Stimulated activated CD4-positive, alpha-beta T cell treated with anti-CD3 and anti-CD28 coated beads, TNF-alpha, amount 100 ng/mL, for 48 hours (primary cell): Measurements from ENCODE around the gene WASHC2C.
"Not testable (repeated sequence)": the region's sequence is repeated elsewhere in the genome, so short reads cannot be mapped to it uniquely, and the experiment has no call there.

Source experiments
- DNase-seq, 3 donors: peaks; one replicate each; pipeline ENCODE4 v3.0.0-alpha.2; 2020; ENCODE audit warnings: low read depth in 3 of 3

WASHC2C gene

GRCh38 chr10:45761622-45762021 is 34.6 kb downstream of the WASHC2C start:
- DNase-seq: not testable (repeated sequence)

DNA sequence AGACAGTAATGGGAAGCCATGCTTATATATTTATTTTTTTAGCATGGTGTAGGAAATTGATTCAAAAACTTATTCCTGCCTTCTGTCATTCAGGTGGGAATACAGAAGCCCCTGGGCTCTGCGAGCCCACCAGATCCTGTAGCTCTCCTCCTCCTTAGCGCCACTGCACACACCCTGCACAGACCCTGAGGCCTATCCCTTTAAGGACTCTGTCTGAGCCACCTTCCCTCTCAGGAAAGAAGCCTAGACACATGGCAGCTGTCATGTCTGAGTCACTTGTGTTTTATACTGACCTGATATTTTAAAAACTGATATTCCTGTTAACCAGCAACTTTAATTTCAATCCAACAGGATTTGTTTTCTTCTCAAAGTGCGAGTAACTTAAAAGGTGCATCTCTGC is 36.0 kb downstream of the WASHC2C start:
- not testable (repeated sequence) for DNase-seq

GRCh38 chr10:45768334-45768733 is 41.3 kb downstream of the WASHC2C start:
- DNase-seq: not testable (repeated sequence)

GRCh38 chr10:45771757-45772461 is 44.8 kb downstream of the WASHC2C start:
- DNase-seq: not testable (repeated sequence)

GRCh38 chr10:45786217-45786616 is 59.2 kb downstream of the WASHC2C start:
- not testable (repeated sequence) for DNase-seq

GRCh38 chr10:45787212-45787741 is 60.2 kb downstream of the WASHC2C start:
- DNase-seq: not testable (repeated sequence)

- not testable (repeated sequence) for DNase-seq
Measured at GRCh38 chr10:45789991-45790390, 62.9 kb downstream of the WASHC2C start.

DNA sequence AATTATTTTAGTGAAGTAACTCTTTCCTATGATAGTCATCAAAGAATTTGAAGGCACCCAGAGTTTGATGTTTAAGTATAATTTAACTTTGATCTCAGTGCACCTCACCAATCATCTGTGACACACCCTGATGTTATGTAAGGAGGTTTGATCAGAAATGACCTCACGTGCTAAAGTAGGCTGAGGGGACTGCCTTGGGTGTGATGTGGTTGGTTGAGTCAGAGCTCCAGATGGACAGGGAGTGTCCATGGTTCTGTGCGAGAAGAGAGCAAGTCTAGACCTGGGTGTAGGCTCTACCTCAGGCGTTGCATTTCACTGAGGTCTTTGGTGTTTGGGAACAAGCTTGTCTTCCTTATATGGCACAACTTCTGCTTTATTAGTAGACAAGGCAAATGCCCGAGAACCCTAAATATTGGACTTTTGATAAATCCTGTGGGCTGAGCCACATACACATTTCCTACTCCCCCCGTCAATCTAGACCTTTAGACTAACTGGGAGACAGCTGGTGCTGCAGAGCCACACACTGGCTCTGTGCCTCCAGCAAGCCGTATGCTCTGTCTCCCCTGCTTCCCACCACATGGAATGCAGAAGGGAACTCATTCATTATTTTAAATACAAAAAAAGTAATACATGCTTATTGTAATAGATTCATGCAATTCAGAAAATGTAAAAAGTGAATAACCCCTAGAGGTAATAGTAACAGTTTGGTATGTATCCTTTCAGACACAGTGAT is 63.8 kb downstream of the WASHC2C start:
- not testable (repeated sequence) for DNase-seq

GRCh38 chr10:45794761-45795160 is 67.7 kb downstream of the WASHC2C start:
- not testable (repeated sequence) for DNase-seq

DNA sequence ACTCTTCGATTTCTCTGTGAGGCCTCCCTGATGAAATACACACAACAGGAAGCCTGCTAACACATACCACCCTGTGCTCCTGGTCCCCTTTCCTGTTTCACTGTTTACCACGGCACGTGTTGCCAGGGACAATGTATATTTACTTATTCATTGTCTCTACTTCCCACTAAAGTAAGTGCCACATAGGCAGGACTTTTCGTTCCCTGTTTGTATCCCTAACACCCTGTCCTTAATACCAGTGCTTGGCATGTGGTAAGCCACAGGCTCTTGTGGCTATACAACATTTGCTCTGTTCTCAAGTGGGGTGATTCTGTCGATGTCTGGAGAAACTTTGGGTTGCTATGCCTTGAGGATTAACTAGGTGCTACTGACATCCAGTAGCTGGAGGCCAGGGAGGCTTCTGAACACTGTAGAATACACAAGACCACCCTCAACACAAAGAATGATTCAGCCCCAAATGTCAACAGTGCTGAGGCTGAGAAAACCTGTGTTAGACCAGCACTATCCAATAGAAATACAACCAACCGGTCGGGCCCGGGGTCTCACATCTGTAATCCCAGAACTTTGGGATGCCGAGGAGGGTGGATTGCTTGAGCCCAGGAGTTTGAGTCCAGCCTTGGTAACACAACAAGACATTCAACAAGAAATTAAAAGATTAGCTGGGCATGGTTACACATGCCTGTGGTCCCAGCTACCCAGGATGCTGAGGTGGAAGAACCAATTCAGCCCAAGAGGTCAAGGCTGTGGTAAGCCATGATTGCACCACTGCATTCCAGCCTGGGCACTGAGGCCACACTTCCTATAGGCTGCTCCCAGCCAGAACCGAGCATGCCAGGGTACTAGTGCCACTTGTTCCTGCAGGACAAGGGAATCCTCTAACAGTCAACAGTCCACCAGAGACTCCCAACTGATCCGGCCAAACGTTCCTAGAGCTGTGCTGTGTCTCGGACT is 76.3 kb downstream of the WASHC2C start:
- not testable (repeated sequence) for DNase-seq

DNA sequence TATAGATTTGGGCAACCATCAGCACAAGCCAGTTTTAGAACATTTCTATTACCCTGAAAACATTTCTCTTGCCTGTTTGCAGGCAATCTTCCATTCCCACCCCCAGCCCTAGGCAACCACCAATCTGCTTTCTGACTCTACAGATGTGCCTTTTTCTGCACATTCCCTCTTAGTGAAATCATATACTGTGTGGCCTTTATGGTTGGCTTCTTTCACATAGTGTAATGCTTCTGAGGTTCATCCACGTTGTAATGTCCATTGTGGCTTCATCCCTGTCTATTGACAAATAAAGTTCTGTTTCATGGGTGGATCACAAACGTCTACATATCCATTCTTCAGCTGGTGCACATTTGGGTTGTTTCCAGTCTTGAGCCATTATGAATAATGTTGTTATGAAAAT is 77.9 kb downstream of the WASHC2C start:
- not testable (repeated sequence) for DNase-seq

- DNase-seq: no peak
Measured at GRCh38 chr10:45809837-45810236, 82.8 kb downstream of the WASHC2C start.

- DNase-seq: no peak
Measured at GRCh38 chr10:45811075-45811474, 84.0 kb downstream of the WASHC2C start.

DNA sequence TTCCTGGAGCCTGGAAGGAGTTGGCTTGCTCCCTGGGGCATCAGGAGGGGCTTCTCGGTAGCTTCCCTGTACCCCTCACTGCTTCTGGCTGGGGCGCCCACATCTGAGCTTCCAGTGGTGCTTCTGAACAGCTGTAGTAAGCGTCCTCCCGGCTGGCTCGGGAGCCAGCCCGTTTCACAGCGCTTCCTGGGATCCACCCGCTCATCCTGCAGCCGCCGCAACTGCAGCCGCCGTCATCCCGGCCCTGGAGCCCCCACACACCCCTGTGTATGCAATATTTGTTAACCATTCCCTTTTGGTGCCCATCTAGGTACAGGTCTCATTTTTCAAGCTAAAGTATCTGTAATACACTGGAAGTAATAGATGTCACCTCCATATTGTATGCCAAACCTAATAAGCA is 85.9 kb downstream of the WASHC2C start:
- not testable (repeated sequence) for DNase-seq

DNA sequence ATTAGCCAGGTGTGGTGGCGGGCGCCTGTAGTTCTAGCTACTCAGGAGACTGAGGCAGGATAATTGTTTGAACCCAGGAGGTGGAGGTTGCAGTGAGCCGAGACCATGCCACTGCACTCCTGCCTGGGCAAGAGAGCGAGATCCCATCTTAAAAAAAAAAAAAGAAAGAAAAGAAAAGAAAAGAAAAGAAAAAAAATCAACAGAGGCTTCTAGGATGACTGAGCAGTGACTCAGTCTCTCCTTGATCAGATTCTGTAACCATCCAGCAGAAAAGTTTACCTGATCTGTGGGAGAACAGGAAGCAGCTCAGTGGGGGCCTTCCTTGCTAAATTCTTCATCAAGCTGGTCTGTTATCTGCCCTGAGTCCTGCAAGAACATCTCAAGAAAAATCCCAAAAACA is 87.1 kb downstream of the WASHC2C start:
- DNase-seq: not testable (repeated sequence)

GRCh38 chr10:45817130-45817859 is 90.2 kb downstream of the WASHC2C start:
- no peak for DNase-seq

DNA sequence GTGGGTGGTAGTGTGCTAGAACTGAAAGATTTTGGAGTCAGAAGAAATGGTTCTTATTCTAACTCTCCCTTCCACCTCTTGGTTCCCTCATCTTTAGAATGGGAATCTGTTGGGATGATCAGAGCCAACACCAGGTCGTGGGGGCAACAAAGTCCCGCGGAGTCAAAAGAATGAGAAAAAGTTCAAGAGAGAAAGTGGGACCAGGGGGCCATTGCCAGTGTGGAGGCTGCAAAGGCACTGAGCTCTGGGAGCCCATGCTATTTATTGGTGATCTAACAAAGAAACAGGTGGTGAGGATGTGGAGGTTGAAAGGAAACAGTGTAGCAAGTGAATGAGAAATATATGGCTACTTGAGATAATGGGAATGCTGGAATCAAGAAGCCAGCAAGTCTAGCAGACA is 90.8 kb downstream of the WASHC2C start:
- no peak for DNase-seq

DNA sequence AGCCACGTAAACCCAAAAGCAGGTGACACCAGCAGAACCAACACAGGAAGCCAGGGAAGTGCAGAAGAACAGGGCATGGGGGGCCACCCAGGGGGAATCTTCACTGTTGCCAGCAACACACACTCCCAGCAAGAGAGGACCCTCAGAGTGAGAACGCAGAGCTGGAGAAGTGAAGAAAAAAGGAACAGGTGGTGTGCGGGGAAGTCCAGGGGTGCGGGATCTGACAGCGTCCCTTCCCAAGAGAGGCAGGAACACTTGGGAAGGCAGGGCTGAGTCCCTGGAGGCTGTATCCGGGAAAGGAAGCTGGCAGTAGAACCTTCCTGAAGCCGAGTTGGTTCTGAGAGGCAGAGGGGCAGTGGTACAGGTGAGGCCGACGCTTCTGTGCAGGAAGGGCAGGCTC is 92.5 kb downstream of the WASHC2C start:
- DNase-seq: no peak

DNA sequence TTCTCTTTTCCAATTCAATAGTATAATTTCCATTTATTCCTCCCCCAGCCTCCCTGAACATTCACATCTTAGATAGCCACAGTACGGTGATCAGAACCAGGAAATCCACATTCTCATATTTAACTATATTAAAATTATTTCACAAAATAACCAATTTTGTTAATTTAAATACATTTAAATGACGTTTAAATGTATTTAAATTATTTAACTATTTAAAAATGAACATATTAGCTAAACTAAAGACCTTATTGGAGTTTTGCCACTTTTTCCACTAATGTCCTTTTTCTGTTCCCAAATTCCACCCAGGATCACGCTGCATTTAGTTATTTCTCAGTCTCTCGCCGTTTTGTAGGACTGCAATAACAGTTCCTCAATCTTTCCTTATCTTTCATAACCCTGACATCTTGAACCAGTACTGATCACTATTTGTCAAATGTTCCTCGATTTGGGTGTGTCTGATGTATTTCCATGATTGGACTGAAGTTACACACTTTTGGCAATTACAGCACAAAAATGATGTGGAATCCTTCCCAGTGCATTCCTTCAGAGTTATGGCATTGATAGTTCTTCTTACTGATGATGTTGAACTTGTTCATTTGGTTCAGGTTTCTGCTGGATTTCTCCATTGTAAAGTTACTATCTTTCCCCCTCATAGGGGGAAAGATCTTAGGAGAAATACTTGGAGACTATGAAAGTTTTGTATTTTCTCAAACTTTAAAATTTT is 93.2 kb downstream of the WASHC2C start:
- DNase-seq: not testable (repeated sequence)

- not testable (repeated sequence) for DNase-seq
Measured at GRCh38 chr10:45822918-45823317, 95.9 kb downstream of the WASHC2C start.
